NCI-H345 treated with DMSO at 0.1 percent for 48 hours (cell line): Measurements from ENCODE around the gene ARRB1.
A peak's percentile ranks its signal among the peaks of the same experiment; 100 is the strongest.
"Not testable (repeated sequence)": the region's sequence is repeated elsewhere in the genome, so short reads cannot be mapped to it uniquely, and the experiment has no call there.

Experiments used
- DNase-seq: peaks from one replicate; lab custom pipeline; 2025; ENCODE audit not compliant: unreplicated experiment; lab: John Stamatoyannopoulos, UW

Gene ARRB1

GRCh38 chr11:75344186-75344585 lies 7.3 kb downstream of the ARRB1 start:
- no peak for DNase-seq

DNA sequence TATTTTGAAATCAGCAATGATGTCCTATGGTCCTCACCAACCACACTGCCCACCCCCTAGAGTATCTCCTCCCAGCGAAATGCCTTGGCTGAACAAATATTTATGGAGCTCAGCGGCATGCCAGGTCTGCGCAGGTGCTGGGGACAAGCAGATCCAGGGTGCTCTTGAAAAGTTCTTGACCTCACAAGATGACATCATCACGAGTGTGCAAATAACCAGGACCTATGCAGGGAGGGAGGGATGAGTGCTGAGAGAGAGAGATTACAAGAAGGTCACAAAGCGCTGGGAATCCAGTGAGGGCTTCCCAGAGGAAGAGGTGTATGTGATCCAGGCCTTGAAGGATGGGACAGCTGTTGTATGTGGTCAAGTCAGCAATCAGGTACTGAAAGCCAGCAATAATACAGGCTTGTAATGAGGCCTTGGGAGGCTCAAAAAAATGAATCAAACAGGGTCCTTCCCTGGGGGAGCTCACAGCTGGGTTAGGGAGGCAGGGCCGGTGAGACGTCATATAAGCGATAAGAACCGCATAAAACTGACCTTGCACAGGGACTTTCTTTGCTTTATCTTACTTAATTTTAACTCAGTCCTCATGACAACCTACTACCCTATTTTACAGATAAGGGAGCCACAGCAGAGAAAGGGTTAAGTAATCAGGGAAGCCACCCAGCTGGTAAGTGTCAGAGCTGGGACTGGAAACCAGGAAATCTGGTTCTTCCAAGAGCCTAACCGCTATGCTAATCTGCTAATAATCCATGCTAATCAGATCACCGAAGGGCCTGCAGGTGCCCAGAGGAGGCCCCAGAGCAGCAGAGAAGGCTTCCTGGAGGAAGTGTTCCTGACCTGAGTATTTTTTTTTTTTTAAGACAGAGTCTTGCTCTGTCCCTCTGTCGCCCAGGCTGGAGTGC lies 8.2 kb downstream of the ARRB1 start:
- no peak for DNase-seq

GRCh38 chr11:75342231-75342918 lies 9.1 kb downstream of the ARRB1 start:
- DNase-seq = no peak

DNA sequence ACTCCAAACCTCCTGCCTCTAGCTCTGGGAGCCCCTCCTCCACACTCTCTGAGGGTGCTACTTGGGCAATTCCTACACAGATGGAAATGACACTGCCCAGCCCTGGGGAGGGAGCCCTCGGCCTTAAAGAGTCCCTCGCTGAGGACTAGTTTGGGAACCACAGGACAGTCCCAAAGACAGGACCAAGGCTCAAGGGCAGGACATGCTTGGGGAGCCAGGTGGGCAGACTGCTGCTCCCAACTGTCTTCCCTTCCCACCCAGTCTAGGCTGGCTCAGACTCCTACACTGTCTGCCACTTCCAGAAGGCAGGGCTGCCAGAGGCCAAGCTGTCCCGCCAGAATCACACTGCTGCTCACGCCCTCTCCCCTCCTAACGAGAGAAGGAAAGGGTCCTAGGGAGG lies 9.8 kb downstream of the ARRB1 start:
- DNase-seq = no peak

DNA sequence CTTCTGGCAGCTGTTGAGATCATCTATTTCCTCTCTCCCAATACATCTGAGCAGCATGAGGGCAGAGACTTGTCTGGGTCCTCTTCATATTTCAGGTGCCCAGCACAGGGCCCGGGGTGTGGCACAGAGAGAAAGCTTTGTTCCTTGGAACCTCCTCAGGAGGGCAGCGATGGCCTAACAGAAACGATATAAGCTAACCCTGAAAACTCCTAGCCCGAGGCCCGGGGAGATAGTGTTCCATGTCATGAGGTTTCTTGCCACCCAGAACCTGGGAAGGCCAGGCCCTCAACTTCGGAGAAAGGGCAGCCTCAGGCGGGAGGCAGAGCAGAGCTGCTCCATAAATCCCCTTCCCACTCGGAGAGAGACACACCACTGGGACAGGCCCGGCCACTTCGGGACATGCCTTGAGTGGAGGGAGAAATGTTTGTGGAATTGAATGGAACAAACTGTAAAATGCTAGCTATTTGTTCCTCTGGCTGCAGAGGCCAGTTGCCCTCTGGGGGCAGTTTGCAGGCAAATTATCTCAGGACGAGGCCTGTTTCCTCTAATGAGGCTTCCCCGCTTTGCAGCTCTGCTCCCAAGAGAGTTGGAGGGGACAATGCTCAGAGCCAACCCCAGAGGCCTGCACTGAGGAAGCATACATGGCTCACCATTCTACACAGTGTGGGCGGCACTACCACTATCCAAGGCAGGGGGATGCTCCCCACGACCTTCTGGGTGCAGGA lies 11.6 kb downstream of the ARRB1 start:
- DNase-seq = no peak

DNA sequence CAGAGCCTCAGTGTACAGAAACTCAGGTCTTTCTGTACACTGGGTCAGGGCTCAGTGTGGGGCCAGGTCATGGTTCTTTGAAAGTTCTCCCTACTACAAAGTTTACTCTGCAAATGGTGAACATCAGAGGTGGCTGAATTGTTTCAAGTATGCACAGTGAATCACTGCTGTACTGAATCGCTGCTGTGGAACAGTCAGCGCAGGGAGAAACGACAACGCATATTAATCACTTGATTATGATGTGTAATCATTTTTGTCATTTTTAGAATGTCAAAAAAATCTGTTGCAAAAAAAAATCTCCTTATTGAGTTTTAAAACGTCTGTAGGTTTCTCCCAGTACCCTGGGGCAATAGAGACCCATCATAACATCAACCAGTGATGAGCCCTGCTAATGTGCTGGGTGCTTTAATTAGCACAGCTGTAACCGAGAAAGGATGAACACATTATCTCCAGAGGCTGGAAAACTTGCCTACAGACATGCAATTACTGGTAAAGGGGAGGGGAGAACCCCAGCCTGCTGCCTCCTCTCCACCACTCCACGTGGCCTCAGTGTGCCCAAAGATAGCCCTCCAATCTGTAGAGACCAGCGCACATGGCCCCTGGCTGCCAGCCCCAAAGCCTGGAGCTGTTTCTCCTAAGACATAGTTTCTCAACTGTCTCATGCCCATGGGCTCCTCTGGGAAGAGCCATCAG lies 12.8 kb downstream of the ARRB1 start:
- DNase-seq = no peak

DNA sequence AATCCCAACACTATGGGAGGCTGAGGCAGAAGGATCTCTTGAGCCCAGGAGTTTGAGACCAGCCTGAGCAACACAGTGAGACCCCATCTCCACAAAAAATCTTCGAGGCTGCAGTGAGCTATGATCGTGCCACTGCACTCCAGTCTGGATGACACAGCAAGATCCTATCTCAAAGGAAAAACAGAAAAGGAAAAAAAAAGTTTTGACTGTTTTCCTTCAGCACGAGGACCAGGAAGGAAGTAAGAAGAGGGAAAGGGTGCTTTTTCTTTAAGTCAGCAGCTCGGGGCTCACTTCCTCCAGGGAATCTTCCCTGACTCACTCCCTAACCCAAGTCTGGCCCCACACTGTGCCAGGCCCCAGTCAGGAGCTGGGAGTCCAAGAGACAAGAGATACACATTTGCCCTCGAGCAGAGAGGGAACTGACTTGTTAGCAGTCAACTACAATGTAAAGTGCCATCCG lies 14.2 kb downstream of the ARRB1 start:
- DNase-seq = no peak

GRCh38 chr11:75334976-75335375 lies 16.5 kb downstream of the ARRB1 start:
- no peak for DNase-seq

GRCh38 chr11:75334402-75334891 lies 17.0 kb downstream of the ARRB1 start:
- no peak for DNase-seq

GRCh38 chr11:75333807-75334140 lies 17.7 kb downstream of the ARRB1 start:
- DNase-seq = no peak

- no peak for DNase-seq
Observed at GRCh38 chr11:75333022-75333806, 18.2 kb downstream of the ARRB1 start.

DNA sequence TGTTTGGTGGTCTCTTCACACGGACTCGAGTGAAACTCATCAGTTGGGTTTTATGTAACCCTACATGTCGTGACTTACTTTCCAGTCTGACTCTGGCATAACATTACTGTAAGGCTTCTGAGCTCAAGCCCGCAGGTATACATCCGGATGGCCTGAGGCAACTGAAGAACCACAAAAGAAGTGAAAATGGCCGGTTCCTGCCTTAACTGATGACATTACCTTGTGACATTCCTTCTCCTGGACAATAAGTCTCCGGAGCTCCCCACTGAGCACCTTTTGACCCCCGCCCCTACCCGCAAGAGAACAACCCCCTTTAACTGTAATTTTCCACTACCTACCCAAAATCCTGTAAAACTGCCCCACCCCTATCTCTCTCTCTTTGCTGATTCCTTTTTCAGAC lies 19.7 kb downstream of the ARRB1 start:
- not testable (repeated sequence) for DNase-seq

GRCh38 chr11:75331304-75331703 lies 20.2 kb downstream of the ARRB1 start:
- DNase-seq = not testable (repeated sequence)

DNA sequence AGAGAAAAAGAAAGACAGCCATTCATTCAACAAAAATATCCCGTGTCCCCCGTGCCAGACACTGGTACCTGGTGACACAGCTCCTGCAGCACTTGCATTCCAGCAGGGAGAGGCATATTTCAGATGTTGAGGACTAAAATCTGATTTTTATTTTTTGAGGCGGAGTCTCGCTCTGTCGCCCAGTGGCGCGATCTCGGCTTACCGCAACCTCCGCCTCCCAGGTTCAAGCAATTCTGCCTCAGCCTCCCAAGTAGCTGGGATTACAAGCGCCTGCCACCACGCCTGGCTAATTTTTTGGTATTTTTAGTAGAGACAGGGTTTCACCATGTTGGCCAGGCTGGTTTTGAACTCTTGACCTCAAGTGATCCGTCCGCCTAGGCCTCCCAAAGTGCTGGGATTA lies 20.6 kb downstream of the ARRB1 start:
- DNase-seq = not testable (repeated sequence)

DNA sequence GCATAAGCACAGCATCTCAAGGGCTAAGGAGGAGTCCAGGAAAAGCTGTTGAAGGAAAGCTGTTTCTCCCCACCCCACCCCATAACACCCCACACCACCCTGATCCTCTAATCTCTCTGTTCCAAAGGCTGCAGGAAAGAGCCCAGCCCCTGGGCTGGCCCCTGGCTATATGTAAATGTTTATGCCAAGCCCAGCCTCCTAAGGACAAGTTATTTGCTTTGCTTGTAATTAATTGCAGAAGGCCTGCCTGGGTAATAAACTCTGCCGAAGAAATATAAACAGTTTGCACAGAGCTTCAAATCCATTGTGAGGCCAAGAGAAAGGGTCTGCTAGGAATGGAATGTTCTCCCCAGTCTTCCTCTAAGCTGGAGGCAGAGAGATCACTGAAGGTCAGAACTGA lies 21.2 kb downstream of the ARRB1 start:
- no peak for DNase-seq

DNA sequence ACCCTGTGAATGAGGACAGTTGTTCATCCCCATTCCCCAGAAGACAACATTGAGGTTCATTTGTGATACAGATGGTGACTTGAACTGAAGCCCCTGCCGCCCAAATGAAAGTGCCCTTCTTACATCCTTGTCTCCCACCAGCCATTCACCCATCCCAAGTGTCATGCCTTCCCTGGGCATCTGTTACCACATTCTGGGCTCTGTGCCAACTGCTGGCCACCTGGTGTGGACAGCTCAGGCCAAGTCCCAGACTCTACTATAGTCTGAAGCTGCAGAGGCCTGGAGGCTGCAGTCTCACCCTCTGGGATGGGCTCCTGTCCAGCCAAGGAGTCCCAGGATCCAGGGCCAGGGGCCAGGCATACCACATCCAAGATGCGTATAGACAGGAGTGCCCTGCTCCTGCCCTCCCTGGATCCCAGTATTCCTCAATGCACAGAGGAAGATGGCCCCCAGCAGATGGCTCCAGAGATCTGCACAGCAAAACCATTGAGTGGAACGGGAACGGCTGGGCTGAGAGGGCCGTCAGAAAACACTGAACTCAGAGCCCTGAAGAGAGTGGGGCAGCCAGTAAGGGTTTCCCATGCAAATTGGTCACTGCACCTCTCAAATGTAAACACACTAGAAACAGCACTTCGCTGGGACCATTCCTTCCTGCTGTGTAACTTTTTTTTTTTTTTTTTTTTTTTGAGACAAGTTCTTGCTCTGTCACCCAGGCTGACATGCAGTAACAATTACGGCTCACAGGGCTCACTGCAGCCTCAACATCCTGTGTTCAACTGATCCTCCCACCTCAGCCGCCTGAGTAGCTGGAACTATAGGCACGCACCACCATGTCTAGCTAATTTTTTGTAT lies 22.8 kb downstream of the ARRB1 start:
- peak; percentile 54 for DNase-seq

DNA sequence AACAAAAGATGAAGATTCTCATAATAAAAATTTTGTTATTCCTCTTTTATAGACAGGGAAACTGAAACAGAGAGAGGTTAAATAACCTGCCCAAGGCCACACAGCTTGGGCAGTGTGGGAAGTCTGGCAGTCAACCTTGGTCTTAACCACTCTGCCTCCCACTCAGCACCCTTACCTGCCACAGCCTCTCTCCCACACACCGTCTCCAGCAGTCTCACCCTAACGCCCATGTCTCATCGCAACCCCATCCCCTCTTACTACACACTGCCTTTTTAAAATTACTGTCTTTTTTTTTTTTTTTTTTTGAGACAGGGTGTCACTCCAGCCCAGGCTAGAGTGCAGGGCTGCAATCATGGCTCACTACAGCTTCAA lies 25.0 kb downstream of the ARRB1 start:
- DNase-seq = no peak

DNA sequence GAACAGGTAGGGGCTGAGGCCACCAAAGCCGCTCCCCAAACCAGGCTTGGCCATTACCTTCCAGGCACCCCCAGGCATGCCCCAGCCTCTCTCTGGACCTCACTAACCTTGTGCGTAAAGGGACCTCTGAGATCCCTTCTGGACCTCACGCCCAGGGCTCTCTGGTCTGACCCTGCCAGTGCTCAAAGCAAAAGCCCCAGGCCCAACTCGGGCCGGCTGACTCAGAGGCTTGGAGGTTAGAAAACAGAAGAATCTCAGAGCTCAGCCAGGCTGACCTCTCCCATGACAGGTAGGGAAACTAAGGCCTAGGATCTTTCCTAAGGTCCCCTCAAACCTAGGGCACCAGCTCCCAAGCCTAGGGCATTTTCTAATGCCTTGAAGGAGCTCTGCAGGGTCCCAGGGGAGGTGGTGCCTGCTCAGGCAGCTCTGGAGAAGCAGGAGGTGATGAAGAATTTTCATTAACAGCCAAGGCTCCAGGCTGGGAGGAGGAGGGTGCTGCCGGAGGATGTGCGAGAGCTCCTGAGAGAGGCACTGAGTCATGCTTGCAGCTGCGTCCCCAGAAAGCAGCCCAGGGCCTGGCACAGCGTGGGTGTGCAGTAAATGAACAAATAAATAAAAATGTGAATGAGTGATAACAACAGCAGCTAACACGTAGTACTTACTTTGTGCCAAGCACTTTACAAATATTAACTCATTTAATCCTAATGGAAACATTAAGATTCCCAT lies 25.6 kb downstream of the ARRB1 start:
- no peak for DNase-seq

DNA sequence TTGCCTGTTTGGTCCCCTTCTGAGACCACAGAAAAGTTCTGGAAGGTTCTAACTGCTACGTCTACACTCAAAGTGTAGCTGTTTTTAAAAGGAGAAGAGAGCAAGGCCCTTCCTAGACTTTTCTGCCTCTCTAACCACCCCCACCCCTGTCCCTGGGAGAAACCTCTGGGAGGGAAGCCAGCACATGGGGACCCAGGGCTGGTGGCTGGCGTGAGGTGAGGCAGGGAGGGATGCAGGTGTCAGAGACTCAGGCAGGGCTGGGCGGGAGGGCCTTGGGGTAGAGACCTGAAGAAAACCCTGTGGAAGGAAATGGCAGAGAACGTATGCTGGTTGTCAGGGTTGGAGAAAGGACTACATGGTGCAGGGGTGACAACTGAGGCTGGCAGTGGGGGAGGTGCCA lies 26.7 kb downstream of the ARRB1 start:
- no peak for DNase-seq
